Panc1 (cell line): Measurements from ENCODE around the gene FOXP4. TPM values are rescaled to one million over a fixed set of nuclear protein-coding genes. Genes with fewer than 3 reads are reported as not detected.

Experiments
- ATAC-seq: fragments of 200-7000 bp; cut with Tn5 transposase; 2 replicates; pipeline ENCODE4 v1.9.1; 2020; ENCODE audit warnings: mild to moderate bottlenecking, moderate library complexity
- BruUV-seq: library from RNA; stranded (reverse); fragments of 400-500 nt; replicated peaks from 2 replicates; lab custom pipeline; 2021; lab: Mats Ljungman, UMichigan
- CTCF ChIA-PET: fragments of 300-600 bp; sonication (Branson Sonifier 250); formaldehyde crosslinking; loops from one replicate; lab custom pipeline; 2022; ENCODE audit warnings: antibody characterized with exemption; lab: Charles Lee
- POLR2A ChIA-PET: fragments of 300-600 bp; sonication (Branson Sonifier 250); formaldehyde crosslinking; loops from one replicate; lab custom pipeline; 2022; ENCODE audit warnings: antibody characterized with exemption; lab: Charles Lee
- DNase-seq: peaks from one replicate; pipeline ENCODE4 v3.0.0-alpha.2; 2010; ENCODE audit warnings: low read depth, low spot score
- H3K27ac ChIP-seq: 2 replicates; pipeline ENCODE4 v1.5.1; 2011; ENCODE audit warnings: mild to moderate bottlenecking, low read length, inconsistent platforms
- H3K27me3 ChIP-seq: fragments of 200-500 bp; sonication (Bioruptor generic); 2 replicates; pipeline ENCODE4 v1.6.0; 2014; ENCODE audit warnings: low read length, inconsistent platforms; ENCODE audit not compliant: control insufficient read depth, insufficient read depth
- H3K36me3 ChIP-seq: fragments of 200-500 bp; sonication (Bioruptor generic); 2 replicates; pipeline ENCODE4 v1.5.1; 2014; ENCODE audit warnings: inconsistent platforms, mild to moderate bottlenecking, low read length, moderate library complexity; ENCODE audit not compliant: control insufficient read depth, insufficient read depth
- H3K4me1 ChIP-seq: 2 replicates; pipeline ENCODE4 v1.5.1; 2011; ENCODE audit warnings: inconsistent platforms, mild to moderate bottlenecking, low read length, moderate library complexity; ENCODE audit not compliant: control insufficient read depth, insufficient read depth
- H3K4me3 ChIP-seq, 2 experiments: 2 replicates each; pipeline ENCODE4 v1.5.1; 2011 to 2012; ENCODE audit warnings: low read depth in 2 of 2, low read length in 2 of 2, mild to moderate bottlenecking in 2 of 2, inconsistent platforms in 1 of 2, moderate library complexity in 1 of 2
- H3K9me3 ChIP-seq: fragments of 200-500 bp; sonication (Bioruptor generic); 2 replicates; pipeline ENCODE4 v1.5.1; 2014; ENCODE audit warnings: low read depth, mild to moderate bottlenecking, inconsistent platforms, low read length, moderate library complexity; ENCODE audit not compliant: control insufficient read depth, insufficient read depth
- POLR2AphosphoS5 ChIP-seq: IDR thresholded peaks from 2 replicates; pipeline ENCODE4 v1.6.1; 2012; ENCODE audit warnings: mild to moderate bottlenecking, low read depth, low read length, moderate library complexity
- SIN3A ChIP-seq: IDR thresholded peaks from 2 replicates; pipeline ENCODE4 v1.6.1; 2012; ENCODE audit warnings: low read depth, mild to moderate bottlenecking, low read length, moderate library complexity, borderline replicate concordance; ENCODE audit not compliant: insufficient read depth
- TCF7L2 ChIP-seq: IDR thresholded peaks from 2 replicates; pipeline ENCODE4 v1.6.1; 2011; ENCODE audit warnings: mild to moderate bottlenecking, low read depth, low read length, inconsistent platforms
- in situ Hi-C: cut with HindIII; loops from 2 replicates; pipeline ENCODE4 v1.10.0; 2016; ENCODE audit warnings: low sequenced_read_pairs, low pct_unique_long_range_greater_than_20kb
- intact Hi-C: fragments of 100-400 bp; cut with micrococcal nuclease; formaldehyde crosslinking; loops from one replicate; pipeline ENCODE4 v1.10.0; 2022; ENCODE audit not compliant: unreplicated experiment
- total RNA-seq: library from RNA; stranded (reverse); gene quantifications from one replicate; pipeline ENCODE4 v1.2.1, GENCODE V29; 2021; ENCODE audit not compliant: unreplicated experiment
- TF ChIP-seq, protein P1 (sequence below): fragments of 450-650 bp; IDR thresholded peaks from 2 replicates; pipeline ENCODE4 v1.5.1; 2017; ENCODE audit warnings: mild to moderate bottlenecking
- TF ChIP-seq, protein P2 (sequence below), 2 experiments: IDR thresholded peaks; 2 replicates each; pipeline ENCODE4 v1.6.1; 2011 to 2012; ENCODE audit warnings: low read depth in 2 of 2, control low read depth in 1 of 2, low read length in 1 of 2, mild to moderate bottlenecking in 1 of 2, moderate library complexity in 1 of 2; ENCODE audit not compliant: insufficient read depth in 1 of 2

Gene FOXP4
- total RNA-seq, 1 experiment from 2014 or later = 30.4 TPM

DNA sequence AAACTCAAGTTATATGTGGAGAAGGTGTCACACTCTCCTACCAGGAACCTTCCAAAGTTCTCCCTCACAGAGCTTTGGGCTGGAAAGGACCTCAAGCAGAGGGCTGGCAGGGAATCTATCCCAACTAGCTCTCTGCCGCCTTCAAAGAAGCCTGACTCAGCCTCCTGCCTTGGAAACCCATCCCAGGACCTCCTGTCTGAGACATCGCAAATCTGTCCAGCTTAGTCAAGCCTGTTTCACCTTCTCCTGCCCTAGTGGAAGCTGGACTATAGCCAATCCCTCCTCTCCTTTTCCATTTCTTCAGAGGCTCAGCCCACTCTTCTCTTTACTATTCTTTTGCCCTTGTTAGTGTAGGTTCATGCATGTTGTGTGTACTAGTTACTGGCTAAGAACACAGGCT is 48.2 kb upstream of the FOXP4 start:
- Histone ChIP-seq H3K27me3 (no peaks in the 10 kb centered on the region), H3K9me3 (no peaks in the 10 kb centered on the region), H3K36me3 (no peaks in the 10 kb centered on the region), H3K4me3 (no peak overlapping the region), H3K4me1 (no peaks in the 10 kb centered on the region), H3K27ac (no peak overlapping the region)
- DNase-seq (no peak), ATAC-seq (no peak)
- no TSS peak for BruUV-seq
- in situ Hi-C loops (no loop called here), intact Hi-C loops (no loop called here)
- ChIA-PET CTCF (no interaction called here), POLR2A (no interaction called here)
- no peak for TF ChIP-seq SIN3A
- TF ChIP-seq, protein P1, sequence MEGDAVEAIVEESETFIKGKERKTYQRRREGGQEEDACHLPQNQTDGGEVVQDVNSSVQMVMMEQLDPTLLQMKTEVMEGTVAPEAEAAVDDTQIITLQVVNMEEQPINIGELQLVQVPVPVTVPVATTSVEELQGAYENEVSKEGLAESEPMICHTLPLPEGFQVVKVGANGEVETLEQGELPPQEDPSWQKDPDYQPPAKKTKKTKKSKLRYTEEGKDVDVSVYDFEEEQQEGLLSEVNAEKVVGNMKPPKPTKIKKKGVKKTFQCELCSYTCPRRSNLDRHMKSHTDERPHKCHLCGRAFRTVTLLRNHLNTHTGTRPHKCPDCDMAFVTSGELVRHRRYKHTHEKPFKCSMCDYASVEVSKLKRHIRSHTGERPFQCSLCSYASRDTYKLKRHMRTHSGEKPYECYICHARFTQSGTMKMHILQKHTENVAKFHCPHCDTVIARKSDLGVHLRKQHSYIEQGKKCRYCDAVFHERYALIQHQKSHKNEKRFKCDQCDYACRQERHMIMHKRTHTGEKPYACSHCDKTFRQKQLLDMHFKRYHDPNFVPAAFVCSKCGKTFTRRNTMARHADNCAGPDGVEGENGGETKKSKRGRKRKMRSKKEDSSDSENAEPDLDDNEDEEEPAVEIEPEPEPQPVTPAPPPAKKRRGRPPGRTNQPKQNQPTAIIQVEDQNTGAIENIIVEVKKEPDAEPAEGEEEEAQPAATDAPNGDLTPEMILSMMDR = no peak
- no peak for TF ChIP-seq TCF7L2
- TF ChIP-seq, protein P2, sequence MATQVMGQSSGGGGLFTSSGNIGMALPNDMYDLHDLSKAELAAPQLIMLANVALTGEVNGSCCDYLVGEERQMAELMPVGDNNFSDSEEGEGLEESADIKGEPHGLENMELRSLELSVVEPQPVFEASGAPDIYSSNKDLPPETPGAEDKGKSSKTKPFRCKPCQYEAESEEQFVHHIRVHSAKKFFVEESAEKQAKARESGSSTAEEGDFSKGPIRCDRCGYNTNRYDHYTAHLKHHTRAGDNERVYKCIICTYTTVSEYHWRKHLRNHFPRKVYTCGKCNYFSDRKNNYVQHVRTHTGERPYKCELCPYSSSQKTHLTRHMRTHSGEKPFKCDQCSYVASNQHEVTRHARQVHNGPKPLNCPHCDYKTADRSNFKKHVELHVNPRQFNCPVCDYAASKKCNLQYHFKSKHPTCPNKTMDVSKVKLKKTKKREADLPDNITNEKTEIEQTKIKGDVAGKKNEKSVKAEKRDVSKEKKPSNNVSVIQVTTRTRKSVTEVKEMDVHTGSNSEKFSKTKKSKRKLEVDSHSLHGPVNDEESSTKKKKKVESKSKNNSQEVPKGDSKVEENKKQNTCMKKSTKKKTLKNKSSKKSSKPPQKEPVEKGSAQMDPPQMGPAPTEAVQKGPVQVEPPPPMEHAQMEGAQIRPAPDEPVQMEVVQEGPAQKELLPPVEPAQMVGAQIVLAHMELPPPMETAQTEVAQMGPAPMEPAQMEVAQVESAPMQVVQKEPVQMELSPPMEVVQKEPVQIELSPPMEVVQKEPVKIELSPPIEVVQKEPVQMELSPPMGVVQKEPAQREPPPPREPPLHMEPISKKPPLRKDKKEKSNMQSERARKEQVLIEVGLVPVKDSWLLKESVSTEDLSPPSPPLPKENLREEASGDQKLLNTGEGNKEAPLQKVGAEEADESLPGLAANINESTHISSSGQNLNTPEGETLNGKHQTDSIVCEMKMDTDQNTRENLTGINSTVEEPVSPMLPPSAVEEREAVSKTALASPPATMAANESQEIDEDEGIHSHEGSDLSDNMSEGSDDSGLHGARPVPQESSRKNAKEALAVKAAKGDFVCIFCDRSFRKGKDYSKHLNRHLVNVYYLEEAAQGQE (IDR thresholded peaks at IDR 0.05; ENCODE audit: insufficient read depth in 1 of 2, low read depth in 2 of 2, low read length in 1 of 2) = no peak
- no peak for TF ChIP-seq POLR2AphosphoS5

DNA sequence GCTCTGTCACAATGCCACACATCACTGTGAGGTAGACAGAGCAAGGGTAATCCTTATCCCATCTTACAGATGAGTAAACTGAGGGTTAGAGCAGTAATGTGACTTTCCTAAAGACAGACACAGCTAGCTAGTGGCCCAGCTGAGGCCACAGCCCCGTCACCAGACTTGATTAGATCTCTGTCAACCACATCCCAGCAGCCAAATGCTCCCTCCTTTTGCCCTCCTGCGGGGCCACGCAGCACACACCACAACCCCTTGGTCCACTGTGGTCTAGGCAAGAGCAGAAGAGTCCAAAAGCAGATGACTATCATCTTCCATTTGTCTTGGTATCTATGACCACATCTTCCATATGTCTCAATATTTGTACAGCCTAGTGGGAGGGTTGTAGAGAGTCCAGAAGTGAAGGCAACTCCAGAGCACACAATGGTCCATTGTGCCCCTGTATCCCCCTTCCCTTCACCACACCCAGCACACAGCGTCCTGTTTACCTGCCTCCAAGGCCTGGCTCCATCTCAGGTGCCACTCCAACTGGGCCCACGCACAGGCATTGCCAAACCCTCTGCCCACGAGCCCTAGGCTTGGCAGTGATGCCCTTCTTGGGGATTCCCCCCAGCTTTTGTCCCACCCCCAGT is 47.1 kb upstream of the FOXP4 start:
- Histone ChIP-seq H3K9me3 (no peaks in the 10 kb centered on the region), H3K27me3 (0 out of 2 replicates have a peak, but pooled peaks cover 2% of the 10 kb centered on the region), H3K4me1 (peaks cover 3% of the 10 kb centered on the region), H3K27ac (no peak overlapping the region), H3K36me3 (no peaks in the 10 kb centered on the region), H3K4me3 (no peak overlapping the region)
- ATAC-seq = no peak
- no peak for DNase-seq
- BruUV-seq = no TSS peak
- ChIA-PET CTCF (no interaction called here), POLR2A (no interaction called here)
- intact Hi-C loops (no loop called here), in situ Hi-C loops (no loop called here)
- TF ChIP-seq POLR2AphosphoS5 (no peak), TCF7L2 (no peak), SIN3A (no peak)
- TF ChIP-seq, protein P1 = no peak
- TF ChIP-seq, protein P2 (IDR thresholded peaks at IDR 0.05; ENCODE audit: insufficient read depth in 1 of 2, low read depth in 2 of 2, low read length in 1 of 2) = no peak
